ENCODE results near the gene POP5.
A peak's percentile ranks its signal among the peaks of the same experiment; 100 is the strongest.

POP5 gene

GRCh38 chr12:120588948-120589930, 8.0 kb upstream of the POP5 start:
- no peak for DNase-seq

DNA sequence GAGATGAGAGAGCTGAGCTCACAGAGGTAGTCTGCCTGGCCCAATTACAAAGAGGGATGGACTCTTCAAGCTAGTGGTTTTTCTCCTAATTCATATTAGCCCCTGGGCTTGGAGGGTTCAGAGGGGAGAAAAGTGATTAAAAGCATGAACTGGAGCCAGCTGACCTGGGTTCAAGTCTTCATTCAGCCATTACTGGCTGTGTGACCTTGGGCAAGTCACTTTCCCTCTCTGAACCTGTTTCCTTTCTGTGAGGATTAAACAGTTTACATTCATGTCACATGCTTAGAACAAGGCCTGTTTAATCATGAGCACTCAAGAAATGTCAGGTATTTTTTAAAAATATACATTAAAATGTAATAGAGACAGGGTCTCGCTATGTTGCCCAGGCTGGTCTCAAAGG, 7.2 kb upstream of the POP5 start:
- no peak for DNase-seq

- DNase-seq = no peak
Measured at GRCh38 chr12:120586860-120587259, 5.7 kb upstream of the POP5 start.

DNA sequence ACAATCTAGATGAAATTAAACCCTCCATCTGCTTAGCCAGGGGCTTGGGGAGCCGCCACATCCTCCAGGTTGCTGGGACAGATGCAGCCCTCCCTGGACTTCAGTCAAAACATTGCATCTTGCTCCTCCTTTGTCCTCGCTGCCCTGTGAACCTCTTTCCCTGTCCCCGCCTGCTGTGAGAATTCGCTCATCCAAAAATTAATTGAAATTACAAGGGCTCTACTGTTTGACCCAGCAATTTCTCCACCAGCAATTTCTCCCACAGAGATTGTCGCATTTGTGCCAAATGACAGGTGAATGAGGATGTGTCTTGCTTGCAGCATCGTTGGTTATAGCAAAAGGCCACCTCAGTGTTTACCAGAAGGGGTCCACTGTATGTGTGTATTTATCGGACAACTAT, 5.0 kb upstream of the POP5 start:
- no peak for DNase-seq

GRCh38 chr12:120584343-120585149, 3.3 kb upstream of the POP5 start:
- DNase-seq = peak; percentile 63

DNA sequence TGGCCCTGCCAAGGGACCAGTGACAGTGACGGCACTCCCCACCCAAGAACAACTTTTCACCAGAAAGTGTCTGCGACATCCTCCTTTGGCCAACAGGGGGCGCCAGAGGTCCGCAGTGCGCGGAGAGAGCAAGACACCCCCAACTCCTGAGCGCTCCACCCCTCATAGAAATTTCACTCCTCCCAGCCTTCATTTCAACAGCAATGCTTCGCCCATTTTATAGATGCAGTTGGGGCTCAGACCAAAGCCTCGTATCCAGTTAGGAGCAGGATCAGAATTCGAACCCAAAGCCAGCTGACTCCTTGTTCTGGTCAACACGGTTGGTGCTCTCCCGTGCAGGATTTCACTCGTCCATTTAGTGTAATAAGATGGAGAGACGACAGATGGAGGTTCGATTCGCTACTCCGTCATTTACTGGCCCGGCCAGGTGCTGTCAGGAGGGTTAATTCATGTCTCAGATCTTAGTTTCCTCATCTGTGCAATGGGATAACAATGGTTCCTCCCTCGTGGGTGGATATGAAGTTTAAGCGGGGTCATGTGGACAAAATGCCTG, 2.4 kb upstream of the POP5 start:
- peak; percentile 86 for DNase-seq

GRCh38 chr12:120581998-120582397, 796 bp upstream of the POP5 start:
- DNase-seq = no peak

GRCh38 chr12:120579179-120579578, 2.0 kb downstream of the POP5 start:
- DNase-seq = no peak

- DNase-seq = no peak
Measured at GRCh38 chr12:120574106-120574505, 7.1 kb downstream of the POP5 start.

DNA sequence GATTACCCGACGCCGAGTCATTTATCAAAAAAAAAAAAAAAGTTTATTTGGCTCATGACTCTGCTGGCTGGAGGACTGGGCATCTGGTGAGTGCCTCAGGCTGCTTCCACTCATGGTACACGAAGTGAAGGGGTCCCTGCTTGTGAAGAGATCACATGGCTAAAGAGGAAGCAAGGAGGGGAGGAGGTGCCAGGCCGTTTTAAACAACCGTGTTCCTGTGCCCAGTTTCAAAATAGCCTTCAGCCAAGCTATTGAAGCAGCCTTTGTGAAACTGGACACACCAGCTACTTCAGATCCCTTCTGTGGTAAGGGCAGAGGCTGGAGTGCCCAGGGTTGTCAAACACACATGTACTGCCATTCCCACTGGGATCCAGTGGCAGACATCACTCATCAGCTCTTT, 7.6 kb downstream of the POP5 start:
- DNase-seq = no peak

DNA sequence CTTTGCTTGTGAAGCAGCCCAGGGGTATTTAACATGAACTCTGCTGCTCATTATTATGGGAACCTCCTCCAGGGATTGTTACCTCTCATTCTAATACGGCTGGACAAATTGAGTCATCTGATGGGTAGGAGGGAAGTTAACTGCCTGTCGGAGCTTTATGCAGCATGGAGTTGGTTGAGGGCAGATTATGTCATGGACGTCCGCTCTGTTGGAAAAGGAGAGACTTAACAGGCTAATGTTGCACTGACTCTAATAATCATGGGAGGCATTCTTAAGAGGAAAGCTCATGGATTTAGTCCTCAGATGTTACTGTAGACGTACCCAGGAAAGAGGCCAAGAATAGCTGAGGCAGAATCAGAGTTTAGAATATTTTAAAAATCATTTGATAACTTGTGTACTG, 9.9 kb downstream of the POP5 start:
- no peak for DNase-seq

- no peak for DNase-seq
Measured at GRCh38 chr12:120563495-120563894, 17.7 kb downstream of the POP5 start.

- DNase-seq = no peak
Measured at GRCh38 chr12:120562906-120563305, 18.3 kb downstream of the POP5 start.

GRCh38 chr12:120557589-120557988, 23.6 kb downstream of the POP5 start:
- DNase-seq = no peak

GRCh38 chr12:120554678-120555077, 26.5 kb downstream of the POP5 start:
- no peak for DNase-seq

DNA sequence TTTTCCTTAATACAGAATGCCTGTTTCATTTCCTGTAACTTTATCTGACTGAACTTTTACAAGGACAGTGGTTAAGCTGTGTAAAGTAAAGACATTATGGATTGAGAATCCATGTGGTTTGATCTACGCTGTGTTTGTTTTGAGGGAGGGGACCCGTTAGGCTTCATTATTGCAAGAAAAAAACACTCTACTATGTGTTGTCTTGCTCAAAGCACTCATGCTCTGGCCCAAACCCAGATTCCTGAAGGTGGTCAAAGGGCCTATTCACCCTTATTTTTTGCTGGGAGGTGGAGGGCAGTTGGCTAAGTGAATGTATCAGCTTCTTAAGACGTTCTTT, 35.2 kb downstream of the POP5 start:
- no peak for DNase-seq

GRCh38 chr12:120544691-120545090, 36.5 kb downstream of the POP5 start:
- DNase-seq = no peak

DNA sequence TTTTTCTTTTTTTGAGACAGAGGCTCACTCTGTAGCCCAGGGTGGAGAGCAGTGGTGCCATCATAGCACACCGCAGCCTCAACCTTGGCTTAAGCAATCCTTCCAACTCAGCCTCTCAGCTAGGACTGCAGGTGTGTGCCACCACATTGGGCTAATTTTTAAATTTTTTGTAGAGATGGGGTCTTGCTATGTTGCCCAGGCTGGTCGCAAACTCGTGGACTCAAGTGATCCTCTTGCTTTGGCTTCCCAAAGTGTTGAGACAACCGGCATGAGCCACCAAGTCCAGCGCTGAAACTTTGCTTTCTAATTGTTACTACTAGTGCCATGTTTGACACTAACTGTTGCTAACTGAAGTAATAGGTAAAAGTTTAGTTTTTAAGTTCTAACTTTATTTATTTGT, 39.0 kb downstream of the POP5 start:
- no peak for DNase-seq

DNA sequence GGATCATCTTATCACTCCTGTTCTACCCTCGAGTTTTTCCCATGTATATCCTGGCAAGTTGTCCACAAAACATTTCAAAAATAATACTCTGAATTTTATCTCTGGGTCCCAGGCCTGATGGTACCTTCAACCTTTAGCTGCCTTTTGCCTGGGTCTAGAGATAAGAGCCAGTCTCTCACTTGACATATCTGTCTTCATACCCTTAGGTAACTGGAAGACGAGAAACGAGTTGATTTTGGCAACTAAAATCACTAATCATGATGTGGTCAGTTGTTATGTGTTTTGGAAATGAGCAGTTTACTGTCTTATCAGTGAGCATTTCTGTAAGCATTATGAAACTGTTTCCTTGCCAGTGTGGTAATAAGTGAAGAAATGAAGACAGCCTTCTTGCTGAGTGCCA, 40.8 kb downstream of the POP5 start:
- DNase-seq = no peak

- no peak for DNase-seq
Measured at GRCh38 chr12:120539303-120539702, 41.9 kb downstream of the POP5 start.

DNA sequence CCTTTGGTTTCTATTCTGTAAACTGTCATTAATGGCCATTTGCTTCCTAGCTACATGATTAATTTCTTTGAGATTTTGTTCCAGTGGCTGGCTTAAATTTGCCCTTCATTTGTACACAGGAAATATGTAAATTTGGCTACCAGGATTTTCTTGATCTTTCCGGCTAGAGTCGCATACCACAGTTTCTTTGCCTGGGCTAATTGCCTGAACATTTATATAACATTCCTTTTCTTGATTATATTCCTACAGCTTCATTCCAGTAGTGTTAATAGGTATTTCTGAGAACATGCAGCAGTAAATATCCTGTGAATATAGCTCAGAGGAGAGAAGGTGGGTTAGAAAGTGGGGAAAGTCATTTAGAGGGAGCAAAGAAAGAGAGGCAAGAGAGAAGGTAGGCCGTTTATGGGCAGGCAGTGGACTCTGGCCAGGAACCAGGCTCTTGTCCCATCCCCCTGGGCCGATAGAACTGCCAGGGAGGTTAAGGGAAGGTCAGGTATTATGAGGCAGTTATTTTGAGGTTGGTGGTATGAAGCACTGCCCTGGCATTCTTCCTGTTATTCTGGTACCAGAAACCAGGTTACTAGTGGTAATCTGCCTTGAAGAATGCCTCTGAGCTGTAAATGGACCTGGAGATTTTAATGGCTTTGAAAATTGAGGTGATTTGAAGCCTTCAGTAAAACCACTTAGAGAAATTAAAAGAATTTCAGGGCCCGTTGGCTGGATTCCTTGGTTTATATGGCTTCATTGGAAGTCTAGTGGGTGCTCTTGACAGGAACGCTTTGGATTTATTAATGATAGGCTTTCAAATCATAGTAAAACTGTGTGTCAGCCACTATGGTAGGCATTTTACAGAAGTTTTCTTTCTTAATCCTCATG, 42.7 kb downstream of the POP5 start:
- DNase-seq = peak; percentile 15

DNA sequence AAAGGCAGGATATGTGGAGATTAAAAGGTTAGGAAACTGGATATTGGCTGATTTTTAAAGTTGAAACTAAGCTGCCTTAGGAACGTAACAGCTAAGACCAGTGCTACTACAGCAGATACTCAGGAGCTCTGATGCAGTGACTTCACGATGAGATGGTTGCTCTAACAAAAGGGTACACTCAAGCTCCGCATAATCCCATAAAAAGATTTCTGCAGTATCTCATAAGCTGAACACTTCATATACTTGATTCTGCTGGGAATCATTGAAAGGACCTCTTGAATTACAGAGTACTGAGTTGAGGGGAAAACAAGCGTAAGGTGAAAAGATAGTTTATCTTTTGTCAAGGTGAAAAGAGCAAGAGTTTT, 43.4 kb downstream of the POP5 start:
- DNase-seq = no peak

Data from CD4-positive, alpha-beta T cell treated with Interleukin-17A for 1 hour (primary cell).